ENCODE data around the gene PPP1R3G. TPM values are rescaled to one million over a fixed set of nuclear protein-coding genes. Genes with fewer than 3 reads are reported as not detected.
A peak's percentile ranks its signal among the peaks of the same experiment; 100 is the strongest.

The PPP1R3G gene
- total RNA-seq, 2 donors from 2014 or later, result not detected

- no peak overlapping the region for H3K9ac ChIP-seq (ENCODE audit: extremely low read depth, low read length, poor library complexity, severe bottlenecking)
- DNase-seq, result peak; percentile 59
- peaks cover 8% of the 10 kb centered on the region for H3K4me1 ChIP-seq (ENCODE audit: control insufficient read depth, insufficient read depth, low read length)
- Mint-ChIP-seq H3K4me1 (peaks cover 18% of the 10 kb centered on the region), H3K9me3 (no peaks in the 10 kb centered on the region), H3K27ac (no peak overlapping the region), H3K27me3 (ENCODE audit: insufficient read depth) (no peaks in the 10 kb centered on the region), H3K36me3 (ENCODE audit: low read depth) (no peaks in the 10 kb centered on the region), H3K4me3 (no peak overlapping the region)
- peak overlapping the region; percentile 11 for H3K4me3 ChIP-seq (ENCODE audit: low read length)
- no peaks in the 10 kb centered on the region for H3K36me3 ChIP-seq (ENCODE audit: control insufficient read depth, insufficient read depth, low read length)
- H3K27ac ChIP-seq (ENCODE audit: low read depth, low read length), result no peak overlapping the region
- TF ChIP-seq CTCF (conservative IDR thresholded peaks at IDR 0.05), result no peak
- no peaks in the 10 kb centered on the region for H3K9me3 ChIP-seq (ENCODE audit: control insufficient read depth, low read length)
- H3K27me3 ChIP-seq (ENCODE audit: control insufficient read depth, insufficient read depth, low read length, poor library complexity, severe bottlenecking), result no peaks in the 10 kb centered on the region
- WGBS, 2 experiments (ENCODE audit: insufficient coverage in 1 of 2, insufficient read length in 1 of 2), result 33 to 72% methylated on average over 1 to 3 of the region's 4 CpGs
Observed at GRCh38 chr6:5126214-5126613, 41.1 kb downstream of the PPP1R3G start.

- Mint-ChIP-seq H3K27me3 (ENCODE audit: insufficient read depth) (no peaks in the 10 kb centered on the region), H3K27ac (no peak overlapping the region), H3K4me1 (peaks cover 18% of the 10 kb centered on the region), H3K36me3 (ENCODE audit: low read depth) (no peaks in the 10 kb centered on the region), H3K4me3 (no peak overlapping the region), H3K9me3 (no peaks in the 10 kb centered on the region)
- Histone ChIP-seq H3K9me3 (ENCODE audit: control insufficient read depth, low read length) (no peaks in the 10 kb centered on the region), H3K27ac (ENCODE audit: low read depth, low read length) (no peak overlapping the region), H3K27me3 (ENCODE audit: control insufficient read depth, insufficient read depth, low read length, poor library complexity, severe bottlenecking) (no peaks in the 10 kb centered on the region), H3K4me3 (ENCODE audit: low read length) (no peak overlapping the region), H3K4me1 (ENCODE audit: control insufficient read depth, insufficient read depth, low read length) (peaks cover 8% of the 10 kb centered on the region), H3K36me3 (ENCODE audit: control insufficient read depth, insufficient read depth, low read length) (no peaks in the 10 kb centered on the region), H3K9ac (ENCODE audit: extremely low read depth, low read length, poor library complexity, severe bottlenecking) (no peak overlapping the region)
- TF ChIP-seq CTCF (conservative IDR thresholded peaks at IDR 0.05), result no peak
- DNase-seq, result no peak
- 86 to 91% methylated on average over 8 of the region's 8 CpGs for WGBS, 2 experiments (ENCODE audit: insufficient coverage in 1 of 2, insufficient read length in 1 of 2)
Observed at GRCh38 chr6:5127106-5127687, 42.1 kb downstream of the PPP1R3G start.

GRCh38 chr6:5128351-5128750, 43.2 kb downstream of the PPP1R3G start:
- no peak overlapping the region for H3K27ac Mint-ChIP-seq

More at GRCh38 chr6:5128351-5128750, 43.2 kb downstream of the PPP1R3G start:
- H3K36me3 ChIP-seq (ENCODE audit: control insufficient read depth, insufficient read depth, low read length), result no peaks in the 10 kb centered on the region
- H3K4me3 Mint-ChIP-seq, result no peak overlapping the region
- H3K4me1 ChIP-seq (ENCODE audit: control insufficient read depth, insufficient read depth, low read length), result peaks cover 8% of the 10 kb centered on the region
- DNase-seq, result no peak
- H3K27me3 ChIP-seq (ENCODE audit: control insufficient read depth, insufficient read depth, low read length, poor library complexity, severe bottlenecking), result no peaks in the 10 kb centered on the region
- no peaks in the 10 kb centered on the region for H3K36me3 Mint-ChIP-seq (ENCODE audit: low read depth)
- no peak for TF ChIP-seq CTCF (conservative IDR thresholded peaks at IDR 0.05)
- H3K9me3 ChIP-seq (ENCODE audit: control insufficient read depth, low read length), result no peaks in the 10 kb centered on the region
- H3K4me1 Mint-ChIP-seq, result peaks cover 27% of the 10 kb centered on the region
- no peak overlapping the region for H3K27ac ChIP-seq (ENCODE audit: low read depth, low read length)
- H3K27me3 Mint-ChIP-seq (ENCODE audit: insufficient read depth), result no peaks in the 10 kb centered on the region
- WGBS, 2 experiments (ENCODE audit: insufficient coverage in 1 of 2, insufficient read length in 1 of 2), result 92 to 100% methylated on average over 2 to 4 of the region's 4 CpGs
- no peak overlapping the region for H3K4me3 ChIP-seq (ENCODE audit: low read length)
- H3K9me3 Mint-ChIP-seq, result no peaks in the 10 kb centered on the region
- H3K9ac ChIP-seq (ENCODE audit: extremely low read depth, low read length, poor library complexity, severe bottlenecking), result no peak overlapping the region
